GM10248 (cell line): ENCODE results near the gene CDKN1A.
"Not testable (repeated sequence)": the region's sequence is repeated elsewhere in the genome, so short reads cannot be mapped to it uniquely, and the experiment has no call there.

Experiments used
- CTCF ChIA-PET: fragments of 300-600 bp; sonication (Branson Sonifier 250); formaldehyde crosslinking; extraction: SDS; loops from one replicate; lab custom pipeline; 2021; ENCODE audit warnings: antibody characterized with exemption; lab: Yijun Ruan, JAX
- POLR2A ChIA-PET: fragments of 350-650 bp; sonication (Branson Sonifier 250); formaldehyde crosslinking; extraction: SDS; loops from one replicate; lab custom pipeline; 2020; ENCODE audit warnings: antibody characterized with exemption; lab: Yijun Ruan, JAX
- DNase-seq: peaks from one replicate; pipeline ENCODE4 v3.0.0; 2012; ENCODE audit errors: extremely low spot score
- CTCF ChIP-seq: IDR thresholded peaks from 2 replicates; pipeline ENCODE4 v1.5.1; 2012; ENCODE audit warnings: mild to moderate bottlenecking, low read depth; ENCODE audit errors: extremely low read depth, missing control alignments, control extremely low read depth

The CDKN1A gene

GRCh38 chr6:36700831-36701230, 22.3 kb downstream of the CDKN1A start:
- DNase-seq: no peak
- CTCF ChIA-PET: interaction anchor here (0.7 kb wide), 1 partner anchor 10 kb away, joined by 3 read pairs; no protein-coding TSS in a partner anchor
- no peak for TF ChIP-seq CTCF
- POLR2A ChIA-PET: no interaction called here

- TF ChIP-seq CTCF: no peak
- POLR2A ChIA-PET: no interaction called here
- CTCF ChIA-PET: interaction anchor here (0.7 kb wide), 1 partner anchor 10 kb away, joined by 3 read pairs; no protein-coding TSS in a partner anchor
- DNase-seq: no peak
Measured at GRCh38 chr6:36701401-36701991, 23.0 kb downstream of the CDKN1A start.

DNA sequence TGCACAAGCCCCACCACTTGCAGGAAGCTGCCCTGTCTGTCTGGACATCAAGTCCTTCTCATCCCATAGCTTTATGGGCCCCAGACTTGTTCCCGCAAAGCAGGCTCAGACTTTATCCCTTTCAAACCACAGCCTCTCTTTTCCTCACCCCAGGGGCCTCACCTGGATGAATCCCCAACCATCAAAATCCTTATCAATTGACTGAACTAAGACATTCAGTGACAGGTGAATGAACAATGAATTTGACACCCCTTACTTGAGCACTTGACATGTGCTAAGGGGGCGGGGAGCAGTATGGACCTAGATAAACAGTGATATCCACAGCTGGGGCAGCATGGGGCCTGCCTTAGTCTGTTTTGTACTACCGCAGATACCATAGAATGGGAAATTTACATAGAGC, 24.1 kb downstream of the CDKN1A start:
- ChIA-PET CTCF (interaction anchor here (0.9 to 1.9 kb wide), 3 partner anchors 12 to 87 kb away, joined by 3 to 6 read pairs (median 3); no protein-coding TSS in a partner anchor), POLR2A (no interaction called here)

DNA sequence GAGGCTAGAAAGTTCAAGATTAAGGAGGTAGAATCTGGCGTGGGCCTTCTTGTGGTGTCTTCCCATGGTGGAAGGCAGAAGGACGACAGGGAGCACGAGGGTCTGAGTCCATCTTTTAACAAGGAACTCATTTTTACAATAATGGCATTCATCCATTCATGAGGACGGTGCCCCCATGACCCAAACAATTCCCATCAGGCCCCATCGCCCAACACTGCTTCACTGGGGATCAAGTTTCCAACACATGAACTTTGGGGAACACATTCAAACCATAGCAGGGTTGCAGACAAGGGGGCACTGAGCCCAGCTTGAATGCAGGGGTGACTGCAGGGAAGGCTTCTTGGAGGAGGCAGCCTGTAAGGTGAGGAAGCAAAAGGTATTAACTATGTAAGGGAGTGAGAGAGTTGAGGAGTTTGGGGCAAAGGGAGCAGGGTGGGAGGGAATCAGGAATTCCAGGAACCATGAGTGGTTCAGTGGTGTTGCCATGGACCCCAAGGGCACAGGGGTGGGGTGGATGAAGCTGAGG, 24.6 kb downstream of the CDKN1A start:
- POLR2A ChIA-PET: no interaction called here
- no peak for TF ChIP-seq CTCF
- DNase-seq: no peak
- CTCF ChIA-PET: interaction anchor here (1.0 to 1.9 kb wide), 4 partner anchors 12 to 87 kb away, joined by 3 to 6 read pairs (median 3); no protein-coding TSS in a partner anchor

More for the DNA sequence above, 24.1 kb downstream of the CDKN1A start:
- TF ChIP-seq CTCF: no peak
- DNase-seq: no peak

DNA sequence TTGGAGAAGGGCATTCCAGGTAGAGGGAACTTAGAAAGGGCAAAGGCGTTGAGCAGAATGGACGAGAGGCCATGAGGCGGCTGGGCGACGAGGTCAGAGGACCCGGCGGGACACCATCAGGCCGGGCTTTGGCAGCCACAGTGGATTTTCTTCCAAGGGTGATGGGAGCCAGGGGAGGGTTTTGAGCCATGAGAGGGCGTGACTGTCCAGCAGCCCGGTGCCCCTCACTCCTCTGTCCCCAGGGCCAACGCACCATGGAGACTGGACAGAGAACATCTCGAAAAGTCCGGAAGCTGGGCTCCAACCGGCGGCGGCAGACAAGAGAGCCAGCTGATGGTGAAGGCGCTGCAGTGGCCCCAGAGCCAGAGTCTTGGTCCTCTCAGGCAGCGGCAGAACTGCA, 25.5 kb downstream of the CDKN1A start:
- TF ChIP-seq CTCF: no peak
- no peak for DNase-seq
- CTCF ChIA-PET: interaction anchor here (1.0 to 1.9 kb wide), 3 partner anchors 21 to 88 kb away, joined by 3 to 6 read pairs (median 3); no protein-coding TSS in a partner anchor
- POLR2A ChIA-PET: no interaction called here

GRCh38 chr6:36704961-36705577, 26.6 kb downstream of the CDKN1A start:
- ChIA-PET POLR2A (interaction anchor here (0.6 kb wide), 1 partner anchor 1545 kb away, joined by 4 read pairs; no protein-coding TSS in a partner anchor), CTCF (interaction anchor here (0.9 to 1.1 kb wide), 2 partner anchors 19 to 90 kb away, joined by 3 to 4 read pairs; no protein-coding TSS in a partner anchor)
- not testable (repeated sequence) for DNase-seq
